Right renal pelvis (tissue), 4 donors: ENCODE measurements around the gene BARX2. TPM values are rescaled to one million over a fixed set of nuclear protein-coding genes. Genes with fewer than 3 reads are reported as not detected.

Source experiments
- DNase-seq, 4 donors: peaks; one replicate each; pipeline ENCODE4 v3.0.0-alpha.2; 2013; ENCODE audit warnings: low read depth in 4 of 4, low spot score in 3 of 4, missing footprints in 1 of 4
- polyA plus RNA-seq, 4 donors: library from polyadenylated mRNA; unstranded; fragments of 120-200 nt; gene quantifications; one replicate each; pipeline ENCODE4 v1.2.1, GENCODE V29; 2013; ENCODE audit not compliant: insufficient read length in 4 of 4

BARX2 gene
- polyA plus RNA-seq, 4 donors = 0.44 to 1.2 (median 0.94) TPM

GRCh38 chr11:129489249-129489648 lies 113.6 kb downstream of the BARX2 start:
- no peak for DNase-seq

- DNase-seq = no peak
These were observed 114.4 kb downstream of the BARX2 start for GRCh38 chr11:129490004-129490403.

GRCh38 chr11:129493746-129494145 lies 118.1 kb downstream of the BARX2 start:
- no peak for DNase-seq

Other genes with a start within 250 kb of the BARX2 start
- 10 to 100 TPM; 14.7 to 20.2 (median 17.8) TPM for gene ARHGAP32, start 183.5 kb upstream of the BARX2 start, polyA plus RNA-seq